ENCODE data around the gene SURF4.
A peak's percentile ranks its signal among the peaks of the same experiment; 100 is the strongest.

Gene SURF4

GRCh38 chr9:133361507-133362092, 14.3 kb downstream of the SURF4 start:
- peaks cover 49 to 57% of the 10 kb centered on the region in 2 donors for H3K36me3 ChIP-seq (ENCODE audit: control insufficient read depth in 2 of 2, insufficient read depth in 2 of 2, low read length in 2 of 2)
- H3K4me1 ChIP-seq (ENCODE audit: control insufficient read depth, insufficient read depth, low read length) = peaks cover 15% of the 10 kb centered on the region
- H3K9me3 ChIP-seq (ENCODE audit: control insufficient read depth in 2 of 2, low read length in 2 of 2) = no peaks in the 10 kb centered on the region
- no peak overlapping the region for H3K4me3 ChIP-seq (ENCODE audit: low read length in 2 of 2)
- no peaks in the 10 kb centered on the region for H3K27me3 ChIP-seq (ENCODE audit: control insufficient read depth in 1 of 2, insufficient read depth in 2 of 2, low read length in 2 of 2)
- no peak overlapping the region for H3K27ac ChIP-seq (ENCODE audit: low read length)
- H3K9ac ChIP-seq (ENCODE audit: low read length in 2 of 2) = no peak overlapping the region

DNA sequence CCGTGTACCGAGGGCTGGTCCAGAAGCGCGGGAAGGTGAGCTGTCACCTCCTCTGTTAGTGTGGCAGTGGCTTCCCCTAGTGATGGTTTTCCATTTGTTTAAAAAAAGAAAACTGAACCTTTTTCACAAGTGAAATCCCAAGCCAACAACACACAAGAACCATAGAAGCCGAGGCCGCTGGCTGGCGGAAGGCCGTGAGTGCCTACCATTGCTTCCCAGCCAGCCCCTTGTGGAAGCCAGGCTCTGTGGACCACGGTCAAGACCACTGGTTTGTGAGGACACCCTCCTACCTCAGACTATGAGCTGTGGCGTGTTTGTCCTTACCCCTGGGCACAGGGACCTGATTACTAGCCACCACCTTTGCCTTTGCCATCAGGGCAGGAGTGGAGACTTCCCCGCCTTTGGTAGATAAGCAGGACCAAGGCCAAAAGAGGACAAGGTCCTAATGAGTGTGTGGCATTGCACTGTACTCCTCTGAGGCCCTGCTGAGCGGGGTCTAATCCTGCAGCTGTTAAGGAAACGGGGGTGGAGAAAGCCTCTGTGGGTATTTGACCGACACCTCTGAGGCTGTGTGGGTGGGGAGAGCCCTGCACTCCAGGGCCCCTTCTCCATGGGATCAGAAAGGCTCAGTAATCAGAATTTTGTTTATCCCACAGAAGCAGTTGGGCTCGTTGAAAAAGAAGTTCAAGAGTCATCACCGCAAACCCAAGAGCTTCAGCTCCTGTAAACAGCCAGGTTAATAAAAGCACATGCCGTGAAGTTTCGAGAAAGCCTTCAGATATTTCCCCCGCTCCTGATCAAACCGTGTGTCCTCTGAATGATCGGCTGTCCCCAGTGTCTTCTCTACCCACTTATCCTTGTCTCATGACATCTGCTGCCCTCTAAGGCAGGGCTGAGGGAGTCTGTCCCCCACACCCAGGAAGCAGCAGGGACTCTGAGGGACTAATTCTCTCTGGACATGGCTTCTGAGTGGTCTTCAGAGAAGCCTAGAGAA, 15.2 kb downstream of the SURF4 start:
- peaks cover 18% of the 10 kb centered on the region for H3K4me1 ChIP-seq (ENCODE audit: control insufficient read depth, insufficient read depth, low read length)
- no peak overlapping the region for H3K27ac ChIP-seq (ENCODE audit: low read length)
- no peaks in the 10 kb centered on the region for H3K9me3 ChIP-seq (ENCODE audit: control insufficient read depth in 2 of 2, low read length in 2 of 2)
- H3K36me3 ChIP-seq (ENCODE audit: control insufficient read depth in 2 of 2, insufficient read depth in 2 of 2, low read length in 2 of 2) = peaks cover 42 to 48% of the 10 kb centered on the region in 2 donors
- H3K4me3 ChIP-seq (ENCODE audit: low read length in 2 of 2) = no peak overlapping the region
- no peaks in the 10 kb centered on the region for H3K27me3 ChIP-seq (ENCODE audit: control insufficient read depth in 1 of 2, insufficient read depth in 2 of 2, low read length in 2 of 2)
- H3K9ac ChIP-seq (ENCODE audit: low read length in 2 of 2) = no peak overlapping the region

DNA sequence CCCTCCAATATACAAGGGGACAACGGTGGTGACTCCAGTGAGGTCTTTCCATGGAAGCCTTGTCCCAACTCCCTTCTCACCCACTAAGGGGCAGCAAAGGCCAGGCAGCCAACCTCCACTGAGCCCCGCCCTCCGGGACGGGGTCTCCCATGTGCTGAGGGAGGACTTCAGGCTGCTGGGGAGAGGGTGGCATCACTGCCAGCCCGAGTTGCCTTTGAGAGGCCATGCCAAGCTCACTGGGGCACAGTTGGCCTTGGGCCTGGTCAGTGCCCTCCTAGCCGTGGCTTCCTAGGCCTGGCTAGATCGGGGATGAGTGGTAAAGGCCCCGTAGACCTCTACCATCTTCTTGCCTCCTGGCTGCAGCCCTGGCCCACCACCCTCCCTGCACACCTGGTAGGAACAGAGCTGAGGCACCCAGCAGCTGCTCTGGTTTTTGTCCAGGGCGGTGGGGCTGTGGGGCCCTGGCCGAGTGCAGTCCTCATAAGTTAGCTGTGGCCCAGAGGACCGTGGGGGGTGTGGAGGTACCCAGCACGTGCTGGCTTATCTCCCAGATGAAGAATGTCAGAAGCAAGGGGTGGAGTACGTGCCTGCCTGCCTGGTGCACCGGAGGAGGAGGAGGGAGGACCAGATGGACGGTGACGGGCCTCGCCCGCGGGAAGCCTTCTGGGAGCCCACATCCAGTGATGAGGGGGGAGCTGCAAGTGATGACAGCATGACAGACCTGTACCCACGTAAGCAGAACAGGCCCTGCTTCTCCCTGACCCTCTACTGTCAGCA, 16.3 kb downstream of the SURF4 start:
- H3K27ac ChIP-seq (ENCODE audit: low read length) = no peak overlapping the region
- no peak overlapping the region for H3K4me3 ChIP-seq (ENCODE audit: low read length in 2 of 2)
- peaks cover 26% of the 10 kb centered on the region for H3K4me1 ChIP-seq (ENCODE audit: control insufficient read depth, insufficient read depth, low read length)
- H3K36me3 ChIP-seq (ENCODE audit: control insufficient read depth in 2 of 2, insufficient read depth in 2 of 2, low read length in 2 of 2) = peaks cover 31 to 39% of the 10 kb centered on the region in 2 donors
- H3K9me3 ChIP-seq (ENCODE audit: control insufficient read depth in 2 of 2, low read length in 2 of 2) = no peaks in the 10 kb centered on the region
- no peak overlapping the region for H3K9ac ChIP-seq (ENCODE audit: low read length in 2 of 2)
- no peaks in the 10 kb centered on the region for H3K27me3 ChIP-seq (ENCODE audit: control insufficient read depth in 1 of 2, insufficient read depth in 2 of 2, low read length in 2 of 2)

DNA sequence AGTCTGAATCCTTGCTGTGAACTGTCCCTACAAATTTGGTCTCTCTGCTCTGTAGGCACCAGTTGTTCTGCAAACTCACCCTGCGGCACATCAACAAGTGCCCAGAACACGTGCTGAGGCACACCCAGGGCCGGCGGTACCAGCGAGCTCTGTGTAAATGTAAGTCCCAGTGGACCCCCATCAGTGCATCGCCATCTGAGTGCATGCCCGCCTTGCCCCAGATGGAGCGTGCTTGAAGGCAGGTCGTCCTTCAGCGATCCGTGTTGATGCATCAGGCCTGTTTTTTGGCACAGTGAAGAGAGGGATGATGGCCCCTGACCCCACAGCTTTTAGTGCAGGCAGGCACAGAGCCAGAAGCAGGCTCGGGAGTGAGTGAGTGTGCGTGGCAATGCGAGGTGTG, 18.2 kb downstream of the SURF4 start:
- no peak overlapping the region for H3K27ac ChIP-seq (ENCODE audit: low read length)
- H3K9me3 ChIP-seq (ENCODE audit: control insufficient read depth in 2 of 2, low read length in 2 of 2) = no peaks in the 10 kb centered on the region
- H3K4me1 ChIP-seq (ENCODE audit: control insufficient read depth, insufficient read depth, low read length) = peaks cover 26% of the 10 kb centered on the region
- H3K36me3 ChIP-seq (ENCODE audit: control insufficient read depth in 2 of 2, insufficient read depth in 2 of 2, low read length in 2 of 2) = peaks cover 21 to 29% of the 10 kb centered on the region in 2 donors
- no peak overlapping the region for H3K9ac ChIP-seq (ENCODE audit: low read length in 2 of 2)
- H3K4me3 ChIP-seq (ENCODE audit: low read length in 2 of 2) = peak overlapping the region; percentile 8 to 85
- H3K27me3 ChIP-seq (ENCODE audit: control insufficient read depth in 1 of 2, insufficient read depth in 2 of 2, low read length in 2 of 2) = no peaks in the 10 kb centered on the region

DNA sequence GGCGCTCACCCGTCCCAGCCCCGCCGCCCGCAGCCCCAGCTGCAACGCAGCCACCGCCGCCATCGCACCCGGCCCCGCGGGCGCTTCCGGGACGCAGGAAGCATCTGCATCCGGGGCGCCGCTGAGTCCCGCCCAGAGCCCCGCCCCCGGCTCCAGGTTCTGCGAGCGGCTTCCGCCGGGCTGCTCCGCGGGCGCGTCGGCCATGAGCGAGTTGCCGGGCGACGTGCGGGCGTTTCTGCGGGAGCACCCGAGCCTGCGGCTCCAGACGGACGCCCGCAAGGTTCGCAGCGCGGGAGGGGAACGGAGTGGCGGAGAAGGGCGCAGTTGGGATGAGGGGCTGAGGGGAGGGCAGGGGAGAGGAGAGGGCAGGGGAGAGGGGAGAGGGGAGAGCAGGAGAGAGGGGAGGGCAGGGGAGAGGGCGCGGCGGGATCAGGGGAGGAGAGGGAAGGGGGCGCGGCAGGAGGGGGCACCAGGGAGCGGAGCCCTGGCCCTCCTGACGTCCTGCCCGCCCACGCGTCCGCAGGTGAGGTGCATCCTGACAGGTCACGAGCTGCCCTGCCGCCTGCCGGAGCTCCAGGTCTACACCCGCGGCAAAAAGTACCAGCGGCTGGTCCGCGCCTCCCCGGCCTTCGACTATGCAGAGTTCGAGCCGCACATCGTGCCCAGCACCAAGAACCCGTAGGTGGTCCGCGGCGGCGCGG, 19.3 kb downstream of the SURF4 start, which contains the start of the genes SURF1 and SURF2:
SURF1 (minus strand) TSS at position 97 of the 701 bp plus-strand sequence; CDS start at position 63, 34 bp downstream.
SURF2 (plus strand) TSS at position 160 of the 701 bp plus-strand sequence; CDS start at position 203, 43 bp downstream.
- Histone ChIP-seq H3K27ac (ENCODE audit: low read length) (peak within 1 kb of the TSS; percentile 46), H3K9ac (ENCODE audit: low read length in 2 of 2) (peak within 1 kb of the TSS; percentile 64 to 82), H3K36me3 (ENCODE audit: control insufficient read depth in 2 of 2, insufficient read depth in 2 of 2, low read length in 2 of 2) (peaks cover 24 to 31% of the 10 kb centered on the region in 2 donors), H3K4me3 (ENCODE audit: low read length in 2 of 2) (peak within 1 kb of the TSS; percentile 75 to 85), H3K9me3 (ENCODE audit: control insufficient read depth in 2 of 2, low read length in 2 of 2) (no peaks in the 10 kb centered on the region), H3K27me3 (ENCODE audit: control insufficient read depth in 1 of 2, insufficient read depth in 2 of 2, low read length in 2 of 2) (no peaks in the 10 kb centered on the region), H3K4me1 (ENCODE audit: control insufficient read depth, insufficient read depth, low read length) (peaks cover 30% of the 10 kb centered on the region)

DNA sequence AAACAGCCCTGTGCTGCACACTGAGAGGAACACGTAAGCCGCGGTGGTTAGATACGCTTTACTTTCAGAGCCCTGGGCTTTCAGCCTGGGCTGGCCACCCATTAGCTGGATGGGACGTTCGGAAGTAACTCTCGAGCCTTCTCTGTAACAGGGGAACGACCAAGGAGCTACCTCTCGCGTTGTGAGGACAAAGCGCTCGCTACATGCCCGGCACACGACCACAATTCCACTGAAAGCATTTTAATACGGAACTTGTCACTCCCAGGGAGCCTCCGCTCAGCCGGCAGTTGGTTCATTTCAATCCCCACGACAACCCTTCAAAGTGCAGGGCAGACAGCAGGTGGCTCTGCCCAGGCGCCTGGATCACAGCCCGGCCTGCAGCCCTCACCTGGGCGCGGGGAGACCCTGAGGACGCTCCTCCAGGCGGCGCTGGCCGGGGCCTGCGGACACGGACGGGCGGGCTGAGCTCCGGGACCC, 19.9 kb downstream of the SURF4 start:
- H3K4me3 ChIP-seq (ENCODE audit: low read length in 2 of 2) = peak overlapping the region; percentile 75 to 85
- no peaks in the 10 kb centered on the region for H3K27me3 ChIP-seq (ENCODE audit: control insufficient read depth in 1 of 2, insufficient read depth in 2 of 2, low read length in 2 of 2)
- peak overlapping the region; percentile 18 for H3K27ac ChIP-seq (ENCODE audit: low read length)
- peaks cover 30% of the 10 kb centered on the region for H3K4me1 ChIP-seq (ENCODE audit: control insufficient read depth, insufficient read depth, low read length)
- peak overlapping the region; percentile 64 to 82 for H3K9ac ChIP-seq (ENCODE audit: low read length in 2 of 2)
- no peaks in the 10 kb centered on the region for H3K9me3 ChIP-seq (ENCODE audit: control insufficient read depth in 2 of 2, low read length in 2 of 2)
- H3K36me3 ChIP-seq (ENCODE audit: control insufficient read depth in 2 of 2, insufficient read depth in 2 of 2, low read length in 2 of 2) = peaks cover 23 to 33% of the 10 kb centered on the region in 2 donors

DNA sequence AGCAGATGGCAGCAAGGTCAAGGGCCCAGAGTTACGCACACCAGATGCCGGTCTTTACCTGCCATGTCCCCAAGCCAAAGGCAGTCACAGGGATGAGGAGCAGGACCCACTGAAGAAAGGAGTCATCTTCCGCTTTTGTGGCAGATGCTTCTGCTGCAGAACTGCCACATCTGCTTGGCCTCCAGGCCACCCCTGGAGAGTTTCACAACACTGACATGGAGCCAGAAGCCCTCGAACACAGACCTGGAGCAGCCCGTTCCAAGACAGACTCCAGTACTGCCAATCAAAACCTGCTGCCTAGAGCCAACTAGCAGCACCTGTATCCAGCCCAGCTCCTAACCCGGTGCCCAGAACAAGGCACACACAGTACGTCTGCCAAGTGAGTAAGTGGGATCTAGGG, 21.1 kb downstream of the SURF4 start:
- Histone ChIP-seq H3K36me3 (ENCODE audit: control insufficient read depth in 2 of 2, insufficient read depth in 2 of 2, low read length in 2 of 2) (peaks cover 30 to 35% of the 10 kb centered on the region in 2 donors), H3K27ac (ENCODE audit: low read length) (no peak overlapping the region), H3K27me3 (ENCODE audit: control insufficient read depth in 1 of 2, insufficient read depth in 2 of 2, low read length in 2 of 2) (no peaks in the 10 kb centered on the region), H3K4me1 (ENCODE audit: control insufficient read depth, insufficient read depth, low read length) (peaks cover 30% of the 10 kb centered on the region), H3K4me3 (ENCODE audit: low read length in 2 of 2) (peak overlapping the region in 1 of 2 donors; percentile 3), H3K9me3 (ENCODE audit: control insufficient read depth in 2 of 2, low read length in 2 of 2) (no peaks in the 10 kb centered on the region), H3K9ac (ENCODE audit: low read length in 2 of 2) (no peak overlapping the region)

DNA sequence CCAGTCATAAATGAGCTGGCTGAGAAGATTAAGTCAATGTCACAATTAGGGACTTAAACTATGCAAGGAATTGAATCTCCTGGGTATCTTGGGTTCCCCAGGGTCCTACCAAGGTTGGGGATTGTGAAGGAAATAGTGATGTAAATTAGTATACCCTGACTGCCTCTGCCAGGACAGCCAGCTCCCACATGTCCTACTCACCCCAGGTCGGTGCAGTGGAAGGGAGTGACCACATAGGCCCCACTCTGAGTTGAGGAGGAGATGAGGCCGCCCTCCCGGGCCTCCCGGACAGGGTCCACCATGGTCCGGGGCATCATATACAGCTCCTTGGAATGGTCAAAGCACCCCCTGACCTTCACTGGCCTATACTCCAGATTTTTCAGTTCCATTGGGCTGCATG, 22.3 kb downstream of the SURF4 start:
- H3K4me3 ChIP-seq (ENCODE audit: low read length in 2 of 2) = no peak overlapping the region
- H3K9ac ChIP-seq (ENCODE audit: low read length in 2 of 2) = no peak overlapping the region
- peaks cover 41% of the 10 kb centered on the region for H3K4me1 ChIP-seq (ENCODE audit: control insufficient read depth, insufficient read depth, low read length)
- H3K36me3 ChIP-seq (ENCODE audit: control insufficient read depth in 2 of 2, insufficient read depth in 2 of 2, low read length in 2 of 2) = peaks cover 37% of the 10 kb centered on the region in 2 donors
- no peak overlapping the region for H3K27ac ChIP-seq (ENCODE audit: low read length)
- H3K27me3 ChIP-seq (ENCODE audit: control insufficient read depth in 1 of 2, insufficient read depth in 2 of 2, low read length in 2 of 2) = no peaks in the 10 kb centered on the region
- H3K9me3 ChIP-seq (ENCODE audit: control insufficient read depth in 2 of 2, low read length in 2 of 2) = no peaks in the 10 kb centered on the region

- H3K4me1 ChIP-seq (ENCODE audit: control insufficient read depth, insufficient read depth, low read length) = peaks cover 40% of the 10 kb centered on the region
- no peak overlapping the region for H3K4me3 ChIP-seq (ENCODE audit: low read length in 2 of 2)
- no peaks in the 10 kb centered on the region for H3K9me3 ChIP-seq (ENCODE audit: control insufficient read depth in 2 of 2, low read length in 2 of 2)
- no peaks in the 10 kb centered on the region for H3K27me3 ChIP-seq (ENCODE audit: control insufficient read depth in 1 of 2, insufficient read depth in 2 of 2, low read length in 2 of 2)
- H3K36me3 ChIP-seq (ENCODE audit: control insufficient read depth in 2 of 2, insufficient read depth in 2 of 2, low read length in 2 of 2) = peaks cover 37% of the 10 kb centered on the region in 2 donors
- H3K27ac ChIP-seq (ENCODE audit: low read length) = no peak overlapping the region
- H3K9ac ChIP-seq (ENCODE audit: low read length in 2 of 2) = no peak overlapping the region
Observed at GRCh38 chr9:133352635-133353340, 23.1 kb downstream of the SURF4 start.
